Measurements from ENCODE around the gene RNU7-1.
"Not testable (repeated sequence)": the region's sequence is repeated elsewhere in the genome, so short reads cannot be mapped to it uniquely, and the experiment has no call there.

The RNU7-1 gene
- total RNA-seq = 0 reads per million in 2 donors

- peak in 4 of 5 experiments; percentile 64 to 94 (median 80) for DNase-seq
Measured at GRCh38 chr12:6943722-6944380, at the start of gene RNU7-1, which contains the start of gene C12orf57. TSS of gene RNU7-1 (plus strand) at chr12:6943816. TSS of gene C12orf57 (plus strand) at chr12:6944022. CDS start at chr12:6944122, 100 bp downstream.

DNA sequence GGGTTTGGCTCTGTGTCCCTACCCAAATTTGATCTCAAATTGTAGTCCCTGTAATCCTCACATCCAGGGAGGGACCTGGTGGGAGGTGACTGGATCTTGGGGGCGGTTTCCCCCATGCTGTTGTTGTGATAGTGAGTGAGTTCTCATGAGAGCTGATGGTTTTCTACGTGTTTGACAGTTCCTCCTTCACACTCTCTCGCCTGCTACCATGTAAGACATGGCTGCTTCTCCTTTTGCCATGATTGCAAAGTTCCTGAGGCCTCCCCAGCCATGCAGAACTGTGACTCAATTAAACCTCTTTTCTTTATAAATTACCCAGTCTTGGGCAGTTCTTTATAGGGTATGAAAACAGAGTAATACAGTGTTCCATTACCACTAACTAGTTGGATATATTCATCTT, 49.3 kb upstream of the RNU7-1 start:
- DNase-seq = no peak

DNA sequence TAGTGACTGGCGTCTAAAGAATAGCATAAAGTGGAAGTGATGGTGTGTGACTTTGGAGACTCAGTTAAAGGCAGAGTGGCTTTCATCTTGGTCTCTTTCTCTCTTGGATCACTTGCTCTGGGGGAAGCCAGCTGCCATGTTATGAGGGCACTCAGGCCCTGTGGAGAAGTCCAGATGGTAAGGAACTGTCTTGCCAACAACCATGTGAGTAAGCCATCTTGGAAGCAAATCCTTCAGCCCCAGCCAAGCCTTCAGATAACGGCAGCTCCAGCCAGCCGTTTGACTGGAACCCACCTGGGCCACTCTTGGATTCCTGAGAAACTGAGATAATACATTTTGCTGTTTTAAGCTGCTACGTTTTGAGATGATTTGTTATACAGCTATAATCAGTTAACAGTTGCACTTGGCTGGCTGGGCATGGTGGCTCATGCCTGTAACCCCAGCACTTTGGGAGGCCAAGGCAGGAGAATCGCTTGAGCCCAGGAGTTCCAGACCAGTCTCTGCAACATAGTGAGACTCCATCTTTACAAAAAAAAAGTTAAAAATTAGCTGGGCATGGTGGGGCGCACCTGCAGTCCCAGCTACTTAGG, 46.7 kb upstream of the RNU7-1 start:
- no peak for DNase-seq

DNA sequence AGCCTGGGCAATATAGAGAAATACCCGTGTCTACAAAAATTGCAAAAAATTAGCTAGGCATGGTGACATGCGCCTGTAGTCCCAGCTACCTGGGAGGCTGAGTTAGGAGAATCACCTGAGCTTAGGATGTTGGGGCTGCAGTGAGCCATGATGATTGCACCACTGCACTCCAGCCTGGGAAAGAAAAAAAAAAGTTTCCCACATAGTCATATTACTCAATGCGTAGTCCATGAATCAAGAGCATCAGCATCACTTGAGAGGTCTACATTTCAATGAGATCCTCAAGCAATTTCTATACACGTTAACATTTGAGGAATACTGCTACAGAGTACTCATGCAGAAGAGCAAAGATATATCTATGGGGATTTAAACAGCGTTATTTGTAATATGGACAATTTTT, 44.2 kb upstream of the RNU7-1 start:
- DNase-seq = no peak

DNA sequence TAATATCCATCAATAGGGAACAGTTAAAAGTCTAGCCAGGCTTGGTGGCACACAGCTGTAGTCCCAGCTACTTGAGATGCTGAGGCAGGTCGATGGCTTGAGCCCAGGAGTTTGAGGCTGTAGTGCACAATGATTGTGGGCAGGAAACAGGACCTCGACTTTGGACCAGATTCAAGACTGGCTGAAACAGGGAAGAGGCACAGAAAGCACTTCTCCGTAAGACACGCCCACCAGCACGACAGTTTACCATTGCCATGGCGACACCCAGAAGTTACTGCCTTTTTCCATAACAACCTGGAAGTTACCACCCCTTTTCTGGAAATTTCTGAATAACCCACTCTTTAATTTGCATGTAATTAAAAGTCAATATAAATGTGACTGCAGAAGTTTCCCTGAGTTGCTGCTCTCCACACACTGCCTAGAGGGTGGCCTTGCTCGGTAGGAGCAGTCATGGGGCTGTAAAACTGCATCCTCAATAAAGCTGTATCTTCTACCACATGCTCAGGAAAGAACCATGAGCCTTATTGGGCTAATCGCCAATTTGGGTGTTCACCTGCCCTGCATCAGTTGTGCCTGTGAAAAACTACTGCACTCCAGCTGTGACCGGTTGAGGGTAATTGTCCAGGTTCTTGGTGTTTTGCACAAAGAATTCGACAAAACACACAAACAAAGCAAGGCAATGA, 43.6 kb upstream of the RNU7-1 start:
- DNase-seq = no peak

- DNase-seq = no peak
Measured at GRCh38 chr12:6902448-6902847, 41.2 kb upstream of the RNU7-1 start.

GRCh38 chr12:6903722-6904121, 39.9 kb upstream of the RNU7-1 start:
- DNase-seq = no peak

DNA sequence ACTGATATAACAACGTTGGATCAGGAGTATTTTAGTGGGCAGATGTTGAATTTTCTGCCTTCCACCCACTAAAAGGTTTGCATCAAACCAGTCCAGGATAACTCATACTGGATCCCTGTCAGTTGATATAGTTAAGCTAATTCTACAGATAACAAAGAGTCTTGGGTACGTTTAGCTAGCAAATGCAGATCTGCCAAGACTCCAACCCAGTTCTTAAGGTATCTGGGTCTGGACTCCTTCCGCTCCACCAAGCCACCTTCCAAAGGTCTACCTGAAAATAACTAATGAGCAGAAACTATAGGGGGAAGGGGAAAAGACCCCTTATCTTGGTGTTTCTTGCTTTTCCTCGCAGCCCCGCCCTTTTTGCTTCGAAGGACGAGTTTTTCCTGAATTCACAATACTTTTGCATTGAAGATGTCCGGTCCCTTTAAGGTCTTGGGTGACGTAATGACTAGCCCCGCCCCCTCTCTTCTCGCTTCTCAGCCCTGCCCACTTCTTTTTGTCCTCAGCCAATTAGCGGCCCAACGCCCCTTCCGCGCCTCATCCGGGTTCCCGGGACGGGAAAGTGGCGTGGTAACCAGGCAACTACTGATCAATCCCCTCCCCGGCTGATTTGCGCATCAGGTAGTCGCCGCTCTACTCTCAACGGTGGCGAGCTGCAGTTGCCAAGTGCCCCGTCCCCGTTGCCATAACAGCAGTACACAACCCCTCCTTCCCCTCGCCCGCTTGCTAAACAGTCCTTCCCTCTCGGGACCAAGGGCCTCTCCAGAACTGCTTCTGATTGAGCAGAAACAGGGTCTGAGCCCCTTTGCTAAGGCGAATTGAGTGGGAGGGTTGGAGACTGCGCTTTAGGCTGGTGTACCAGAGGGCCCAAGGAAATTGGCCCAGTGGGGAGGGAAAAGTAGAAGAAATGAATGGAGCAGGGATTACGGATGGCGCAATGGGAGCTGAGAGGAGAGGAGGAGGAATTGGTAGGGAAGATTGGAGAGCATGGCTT, 39.0 kb upstream of the RNU7-1 start, which contains the start of gene LRRC23:
Gene LRRC23 (plus strand): TSS at position 543 of the 997 bp plus-strand sequence. CDS start 812 bp downstream, outside the sequence.
- DNase-seq = peak; percentile 94 to 98 (median 97)

GRCh38 chr12:6905414-6906040, 38.1 kb upstream of the RNU7-1 start:
- no peak for DNase-seq

DNA sequence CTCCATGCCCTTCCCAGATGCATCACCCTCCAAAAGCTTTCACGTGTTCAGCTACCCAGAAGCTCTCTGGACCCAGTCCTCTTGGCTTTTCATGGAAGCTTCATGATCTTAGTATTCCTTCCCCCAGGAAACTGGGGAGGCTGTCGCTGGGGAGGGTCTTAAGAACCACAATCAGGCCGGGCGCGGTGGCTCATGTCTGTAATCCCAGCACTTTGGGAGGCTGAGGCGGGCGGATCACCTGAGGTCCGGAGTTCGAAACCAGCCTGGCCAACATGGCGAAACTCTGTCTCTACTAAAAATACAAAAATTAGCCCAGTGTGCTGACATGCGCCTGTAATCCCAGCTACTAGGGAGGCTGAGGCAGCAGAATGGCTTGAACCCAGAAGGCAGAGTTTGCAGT, 35.5 kb upstream of the RNU7-1 start:
- DNase-seq = not testable (repeated sequence)

DNA sequence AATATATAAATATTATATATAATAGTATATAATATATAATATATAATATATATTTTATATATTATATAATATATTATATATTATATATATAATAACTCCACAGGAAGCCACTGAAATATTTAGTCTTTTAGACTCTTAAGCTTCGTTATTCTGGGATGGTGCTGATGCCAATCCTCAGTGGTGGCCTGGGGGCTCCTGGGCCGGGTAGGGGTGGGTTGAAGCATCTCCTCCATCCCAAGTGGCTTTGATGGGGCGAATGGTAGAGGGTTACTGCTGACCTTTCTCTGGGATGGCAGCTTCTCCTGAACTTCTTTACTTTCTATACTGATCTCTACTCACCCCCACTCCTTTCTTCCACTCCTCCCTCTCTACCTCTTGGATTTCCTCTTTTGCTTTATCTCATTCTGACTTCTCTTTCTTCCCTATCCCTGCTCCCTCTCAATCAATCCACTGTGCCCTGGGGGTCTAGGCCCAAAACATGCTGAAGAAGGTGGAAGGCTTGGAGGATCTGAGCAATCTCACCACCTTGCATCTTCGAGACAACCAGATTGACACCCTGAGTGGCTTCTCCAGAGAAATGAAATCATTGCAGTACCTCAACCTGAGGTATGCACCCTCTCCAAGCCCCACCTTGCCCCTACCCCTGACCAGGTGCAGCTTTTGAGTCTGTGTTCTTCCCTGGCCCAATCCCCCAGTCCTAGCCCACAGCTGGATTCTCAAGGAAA, 34.0 kb upstream of the RNU7-1 start:
- DNase-seq = no peak

DNA sequence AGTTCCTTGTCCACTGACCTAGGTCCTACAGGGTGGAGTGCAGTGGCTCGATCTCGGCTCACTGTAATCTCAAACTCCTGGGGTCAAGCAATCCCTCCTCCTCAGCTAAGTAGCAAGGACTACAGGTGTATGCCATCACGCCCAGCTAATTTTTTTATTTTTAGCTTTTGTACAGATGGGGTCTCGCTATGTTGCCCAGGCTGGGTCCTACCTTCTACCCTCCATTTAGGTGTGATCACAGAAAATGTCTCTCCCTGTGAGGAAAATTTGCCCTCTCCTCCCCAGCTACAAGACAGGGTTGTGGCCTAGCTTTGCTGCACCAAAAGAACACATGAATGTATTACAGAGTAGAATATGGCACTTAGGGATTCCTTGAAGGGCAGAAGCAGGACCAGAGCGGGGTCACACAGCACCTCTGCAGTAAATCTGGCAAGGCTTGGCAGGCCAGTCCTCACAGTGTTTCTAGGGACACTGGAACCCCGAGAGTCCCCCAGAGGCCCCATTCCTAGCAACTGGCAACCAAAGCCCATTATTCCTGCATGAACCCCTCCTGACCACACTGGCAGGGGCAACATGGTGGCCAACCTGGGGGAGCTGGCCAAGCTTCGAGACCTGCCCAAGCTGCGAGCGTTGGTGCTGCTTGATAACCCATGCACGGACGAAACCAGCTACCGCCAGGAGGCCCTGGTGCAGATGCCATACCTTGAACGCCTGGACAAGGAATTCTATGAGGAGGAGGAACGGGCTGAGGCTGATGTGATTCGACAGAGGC, 31.3 kb upstream of the RNU7-1 start:
- DNase-seq = no peak

DNA sequence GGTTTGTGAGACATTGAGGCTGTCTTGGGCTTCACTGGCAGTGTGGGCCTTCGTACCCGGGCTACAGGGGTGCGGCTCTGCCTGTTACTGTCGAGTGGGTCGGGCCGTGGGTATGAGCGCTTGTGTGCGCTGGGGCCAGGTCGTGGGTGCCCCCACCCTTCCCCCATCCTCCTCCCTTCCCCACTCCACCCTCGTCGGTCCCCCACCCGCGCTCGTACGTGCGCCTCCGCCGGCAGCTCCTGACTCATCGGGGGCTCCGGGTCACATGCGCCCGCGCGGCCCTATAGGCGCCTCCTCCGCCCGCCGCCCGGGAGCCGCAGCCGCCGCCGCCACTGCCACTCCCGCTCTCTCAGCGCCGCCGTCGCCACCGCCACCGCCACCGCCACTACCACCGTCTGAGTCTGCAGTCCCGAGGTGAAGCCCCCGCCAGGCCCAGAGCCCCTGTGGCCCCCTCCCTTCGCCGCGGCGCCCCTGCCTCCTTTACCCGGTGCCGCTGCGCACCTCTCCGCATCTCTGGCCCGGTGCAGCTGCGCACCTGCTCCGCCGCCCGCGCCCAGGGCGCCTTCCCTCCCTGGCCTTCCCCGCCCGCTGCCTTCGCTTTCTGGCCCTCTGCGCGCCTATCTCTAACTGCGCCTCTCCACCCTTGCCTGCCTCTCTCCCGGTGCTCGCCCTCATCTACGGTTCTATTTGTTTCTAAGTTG, 29.2 kb upstream of the RNU7-1 start, which contains the start of gene ENO2:
Gene ENO2 (plus strand): TSS at position 335 of the 701 bp plus-strand sequence. CDS start 1,253 bp downstream, outside the sequence.
- DNase-seq = peak; percentile 68 to 89 (median 80)

- DNase-seq = peak in 1 of 5 experiments; percentile 30
Measured at GRCh38 chr12:6914947-6915788, 28.4 kb upstream of the RNU7-1 start.

- no peak for DNase-seq
Measured at GRCh38 chr12:6915789-6916285, 27.8 kb upstream of the RNU7-1 start.

GRCh38 chr12:6916426-6917200, 27.0 kb upstream of the RNU7-1 start:
- no peak for DNase-seq

DNA sequence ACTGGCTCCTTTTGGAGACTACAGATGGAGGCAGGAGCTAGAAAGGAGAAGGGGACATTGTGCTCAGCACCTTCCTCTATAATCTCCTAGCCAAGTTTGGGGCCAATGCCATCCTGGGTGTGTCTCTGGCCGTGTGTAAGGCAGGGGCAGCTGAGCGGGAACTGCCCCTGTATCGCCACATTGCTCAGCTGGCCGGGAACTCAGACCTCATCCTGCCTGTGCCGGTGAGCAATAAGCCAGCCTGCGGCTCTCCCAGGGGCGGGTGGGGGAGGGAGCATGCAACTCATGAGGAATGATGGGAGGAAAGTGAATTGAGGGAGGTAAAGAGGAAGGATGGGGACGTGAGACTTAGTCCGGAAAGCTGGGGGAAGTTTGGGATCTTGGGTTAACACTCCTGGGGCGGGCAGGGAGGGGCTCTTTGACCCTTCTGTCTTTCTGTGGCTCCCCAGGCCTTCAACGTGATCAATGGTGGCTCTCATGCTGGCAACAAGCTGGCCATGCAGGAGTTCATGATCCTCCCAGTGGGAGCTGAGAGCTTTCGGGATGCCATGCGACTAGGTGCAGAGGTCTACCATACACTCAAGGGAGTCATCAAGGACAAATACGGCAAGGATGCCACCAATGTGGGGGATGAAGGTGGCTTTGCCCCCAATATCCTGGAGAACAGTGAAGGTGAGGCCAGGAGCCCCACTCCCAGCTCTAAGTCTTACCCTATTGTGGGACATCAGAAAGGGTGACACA, 26.0 kb upstream of the RNU7-1 start:
- DNase-seq = no peak
